SU-DHL-6 (cell line): ENCODE data around the gene POU3F3.

Experiments
- CTCF ChIP-seq: fragments of 200-600 bp; sonication (generic); IDR thresholded peaks from one replicate; pipeline ENCODE4 v1.5.1; 2017; ENCODE audit warnings: antibody characterized with exemption, mild to moderate bottlenecking, low read length, moderate library complexity; ENCODE audit not compliant: insufficient read depth, poor library complexity, severe bottlenecking
- EZH2phosphoT487 ChIP-seq: fragments of 200-600 bp; sonication (generic), shearing (Covaris generic); conservative IDR thresholded peaks from 2 replicates; pipeline ENCODE4 v1.6.1; 2018; ENCODE audit warnings: mild to moderate bottlenecking, antibody characterized with exemption, low read length, moderate library complexity, mixed read lengths

DNA sequence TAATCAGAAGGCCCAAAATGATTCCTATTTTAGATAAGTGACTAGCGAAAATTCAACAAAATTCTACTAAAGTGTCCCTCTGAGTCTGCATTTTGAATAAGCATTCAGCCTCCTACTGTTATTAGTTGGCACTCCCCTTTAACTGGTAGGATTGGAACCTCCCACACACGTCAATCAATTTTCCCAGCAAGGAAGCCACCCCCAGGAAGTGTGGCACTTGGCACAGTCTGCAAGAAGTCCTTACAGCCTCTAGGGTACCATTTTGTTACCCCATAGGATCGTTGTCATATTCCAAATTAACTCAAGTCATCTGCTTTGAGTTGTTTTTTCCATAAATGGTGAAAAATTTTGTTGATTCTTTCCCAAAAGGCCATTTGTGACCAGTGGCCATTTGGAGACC is 33.8 kb upstream of the POU3F3 start:
- TF ChIP-seq CTCF (no peak), EZH2phosphoT487 (no peak)
